Stimulated activated naive CD4-positive, alpha-beta T cell treated with Interleukin-2 at 50 U/mL for 16 hours (primary cell): ENCODE measurements around the gene JPH4.

Experiments used
- DNase-seq: peaks from one replicate; lab custom pipeline; 2025; lab: John Stamatoyannopoulos, UW

Gene JPH4

GRCh38 chr14:23525611-23526010 is 53.0 kb downstream of the JPH4 start:
- DNase-seq, result no peak

GRCh38 chr14:23524954-23525353 is 53.6 kb downstream of the JPH4 start:
- no peak for DNase-seq

GRCh38 chr14:23523229-23524016 is 55.2 kb downstream of the JPH4 start:
- no peak for DNase-seq

GRCh38 chr14:23522643-23523198 is 55.9 kb downstream of the JPH4 start:
- no peak for DNase-seq

- DNase-seq, result no peak
Observed at GRCh38 chr14:23521785-23522640, 56.6 kb downstream of the JPH4 start.

GRCh38 chr14:23520899-23521533 is 57.6 kb downstream of the JPH4 start:
- DNase-seq, result no peak

GRCh38 chr14:23518709-23519108 is 59.9 kb downstream of the JPH4 start:
- no peak for DNase-seq
